ENCODE results near the gene ASPHD1.
"Not testable (repeated sequence)": the region's sequence is repeated elsewhere in the genome, so short reads cannot be mapped to it uniquely, and the experiment has no call there.

The ASPHD1 gene

GRCh38 chr16:29877266-29877961 lies 22.9 kb upstream of the ASPHD1 start:
- DNase-seq, result peak; percentile 68

- no peak for DNase-seq
Measured at GRCh38 chr16:29878172-29878571, 22.1 kb upstream of the ASPHD1 start.

DNA sequence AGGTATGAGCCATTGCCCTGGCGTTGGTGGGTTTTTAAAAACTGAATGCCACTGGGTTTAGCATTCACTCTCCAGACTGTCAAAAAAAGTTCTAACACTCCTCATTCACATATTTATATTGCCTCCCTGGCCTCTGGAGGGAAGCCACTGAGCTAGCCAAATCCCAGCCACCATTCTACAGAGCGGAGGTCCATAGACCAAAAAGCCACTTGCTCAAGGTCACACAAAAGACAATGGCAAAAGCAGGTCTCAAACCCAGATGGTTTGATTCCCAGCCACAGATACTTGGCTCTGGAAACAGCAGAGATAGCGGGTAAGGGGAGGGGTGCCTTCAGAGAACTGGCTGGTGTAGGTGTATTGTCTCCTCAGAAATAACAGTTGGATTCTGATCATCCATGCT lies 19.2 kb upstream of the ASPHD1 start:
- no peak for DNase-seq

DNA sequence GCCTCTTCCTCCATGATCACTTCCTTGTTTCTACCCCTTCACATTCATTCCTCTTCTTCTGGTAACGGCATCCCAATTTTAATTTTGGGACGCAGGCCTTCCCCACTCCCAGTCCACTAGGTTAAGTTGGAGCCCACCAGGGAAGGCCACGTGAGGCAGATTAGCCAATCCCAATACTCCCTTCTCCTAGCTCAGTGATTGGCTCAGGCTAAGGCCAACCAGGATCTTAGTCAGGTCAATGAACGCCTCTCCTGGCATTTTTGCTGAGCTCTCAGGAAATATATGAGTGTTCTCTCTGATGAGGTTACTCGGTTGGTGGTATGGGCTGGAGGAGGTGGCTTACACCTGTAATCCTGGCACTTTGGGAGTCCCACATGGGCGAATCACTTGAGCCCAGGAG lies 16.3 kb upstream of the ASPHD1 start:
- no peak for DNase-seq

DNA sequence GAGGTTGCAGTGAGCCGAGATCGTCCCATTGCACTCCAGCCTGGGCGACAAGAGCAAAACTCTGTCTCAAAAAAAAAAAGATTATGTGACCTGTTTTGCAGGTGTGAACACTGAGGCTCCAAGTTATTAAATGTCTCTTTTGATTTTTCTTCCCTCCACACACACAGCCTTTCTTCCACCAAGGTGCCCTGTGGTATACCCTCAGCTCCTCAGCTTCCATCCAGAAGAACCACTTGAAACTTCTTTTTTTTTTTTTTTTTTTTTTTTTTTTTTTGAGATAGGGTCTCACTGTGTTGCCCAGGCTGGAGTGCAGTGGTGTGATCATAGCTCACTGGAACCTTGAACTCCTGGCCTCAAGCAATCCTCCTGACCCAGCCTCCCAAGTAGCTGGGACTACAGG lies 10.9 kb upstream of the ASPHD1 start:
- not testable (repeated sequence) for DNase-seq

GRCh38 chr16:29891525-29892457 lies 8.5 kb upstream of the ASPHD1 start:
- DNase-seq, result no peak

GRCh38 chr16:29892458-29892813 lies 7.9 kb upstream of the ASPHD1 start:
- no peak for DNase-seq

- DNase-seq, result no peak
Measured at GRCh38 chr16:29893553-29893952, 6.7 kb upstream of the ASPHD1 start.

GRCh38 chr16:29894352-29894751 lies 5.9 kb upstream of the ASPHD1 start:
- no peak for DNase-seq

- DNase-seq, result no peak
Measured at GRCh38 chr16:29896841-29897240, 3.4 kb upstream of the ASPHD1 start.

DNA sequence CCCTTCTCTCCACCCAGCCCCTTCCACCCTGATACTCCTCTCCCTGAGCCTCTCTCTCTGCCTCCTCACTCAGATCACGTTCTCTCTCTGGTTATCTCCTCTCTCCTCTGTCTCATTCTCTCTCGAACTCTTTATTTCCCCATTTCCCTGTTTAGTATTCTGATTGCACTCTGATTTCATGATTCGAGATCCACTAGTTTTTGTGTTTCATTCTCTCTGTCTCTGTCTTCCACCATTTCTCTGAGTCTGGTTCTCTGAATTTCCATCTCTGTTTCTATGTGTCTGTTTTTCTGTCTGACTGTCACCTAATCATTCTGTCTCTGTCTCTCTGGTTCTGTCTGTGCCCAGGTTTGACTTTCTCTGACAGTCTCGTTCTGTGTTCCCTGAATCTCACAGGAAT lies 3.0 kb upstream of the ASPHD1 start:
- DNase-seq, result no peak

- no peak for DNase-seq
Measured at GRCh38 chr16:29898135-29898803, 2.0 kb upstream of the ASPHD1 start.

DNA sequence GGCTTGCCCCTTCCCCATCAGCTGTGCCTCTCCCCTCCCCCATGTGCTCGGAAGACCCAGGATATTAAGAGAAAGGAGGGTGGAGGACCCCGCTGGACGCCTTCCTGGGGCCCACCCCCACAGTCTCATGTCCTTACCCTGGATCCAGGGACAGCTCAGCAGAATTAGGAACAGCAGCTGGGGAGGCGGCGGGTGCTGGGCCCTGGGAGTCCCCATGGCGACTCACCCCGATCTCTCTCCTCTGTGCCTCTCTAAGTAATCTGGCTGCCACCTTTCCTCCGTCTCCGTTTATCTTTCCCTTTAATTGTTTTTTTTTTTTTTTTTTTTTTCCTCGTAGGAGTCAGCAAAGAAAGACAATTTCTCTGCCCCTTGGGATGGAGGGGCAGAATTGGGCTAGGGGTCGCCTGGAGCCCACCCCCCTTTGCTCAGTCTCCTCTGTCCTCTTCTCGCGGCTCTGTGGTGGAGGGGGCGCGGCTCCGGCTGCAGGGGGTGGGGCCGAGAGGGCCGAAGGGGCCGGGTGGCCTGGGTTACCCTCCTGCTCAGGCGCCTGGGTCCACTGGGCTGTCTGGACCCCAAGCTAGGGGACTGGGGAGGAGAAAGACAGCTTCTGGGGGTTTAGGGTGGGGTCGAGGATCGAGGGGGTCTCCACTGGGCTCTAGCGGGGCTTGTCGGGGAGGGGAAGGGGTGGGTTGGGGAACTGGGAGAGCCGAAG lies 1.3 kb upstream of the ASPHD1 start:
- DNase-seq, result no peak

GRCh38 chr16:29899516-29900101 lies 679 bp upstream of the ASPHD1 start, which contains the start of gene SEZ6L2:
TSS of gene SEZ6L2 (minus strand) at chr16:29899550. CDS start at chr16:29899019, 531 bp downstream.
- DNase-seq, result no peak

DNA sequence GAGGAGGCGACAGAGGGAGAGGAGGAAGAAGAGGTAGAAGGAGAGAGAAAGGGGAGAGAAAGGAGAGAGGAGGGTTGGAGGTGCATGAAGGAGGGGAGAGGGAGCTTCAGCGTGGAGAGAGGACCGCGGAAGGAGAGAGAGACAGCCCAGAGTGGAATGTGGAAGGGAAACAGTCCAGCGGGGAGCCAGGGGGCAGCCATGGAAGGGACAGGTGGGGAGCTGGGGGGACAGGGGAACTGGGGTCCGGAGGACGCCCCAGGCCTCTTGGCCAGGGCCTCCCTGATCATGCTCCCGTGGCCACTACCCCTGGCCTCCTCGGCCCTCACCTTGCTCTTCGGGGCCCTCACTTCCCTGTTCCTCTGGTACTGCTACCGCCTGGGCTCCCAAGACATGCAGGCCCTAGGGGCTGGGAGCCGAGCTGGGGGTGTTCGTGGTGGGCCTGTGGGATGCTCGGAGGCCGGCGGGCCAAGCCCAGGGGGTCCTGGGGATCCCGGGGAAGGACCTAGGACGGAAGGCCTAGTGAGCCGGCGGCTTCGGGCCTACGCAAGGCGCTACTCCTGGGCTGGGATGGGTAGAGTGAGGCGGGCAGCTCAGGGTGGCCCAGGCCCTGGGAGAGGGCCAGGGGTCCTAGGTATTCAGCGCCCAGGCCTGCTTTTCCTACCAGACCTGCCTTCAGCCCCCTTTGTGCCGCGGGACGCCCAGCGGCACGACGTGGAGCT lies 759 bp downstream of the ASPHD1 start:
- no peak for DNase-seq

DNA sequence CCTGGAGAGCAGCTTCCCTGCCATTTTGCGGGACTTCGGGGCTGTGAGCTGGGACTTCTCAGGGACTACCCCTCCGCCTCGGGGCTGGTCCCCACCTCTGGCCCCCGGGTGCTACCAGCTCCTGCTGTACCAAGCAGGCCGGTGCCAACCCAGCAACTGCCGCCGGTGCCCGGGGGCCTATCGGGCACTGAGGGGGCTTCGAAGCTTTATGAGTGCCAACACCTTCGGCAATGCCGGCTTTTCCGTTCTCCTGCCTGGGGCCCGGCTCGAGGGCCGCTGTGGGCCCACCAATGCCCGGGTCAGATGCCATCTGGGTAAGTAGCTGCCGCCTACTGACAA lies 1.3 kb downstream of the ASPHD1 start:
- DNase-seq, result no peak

GRCh38 chr16:29903590-29903989 lies 3.3 kb downstream of the ASPHD1 start:
- DNase-seq, result no peak

- no peak for DNase-seq
Measured at GRCh38 chr16:29904947-29905346, 4.7 kb downstream of the ASPHD1 start.

- no peak for DNase-seq
Measured at GRCh38 chr16:29905668-29906067, 5.4 kb downstream of the ASPHD1 start.

GRCh38 chr16:29906520-29907244 lies 6.4 kb downstream of the ASPHD1 start:
- no peak for DNase-seq

DNA sequence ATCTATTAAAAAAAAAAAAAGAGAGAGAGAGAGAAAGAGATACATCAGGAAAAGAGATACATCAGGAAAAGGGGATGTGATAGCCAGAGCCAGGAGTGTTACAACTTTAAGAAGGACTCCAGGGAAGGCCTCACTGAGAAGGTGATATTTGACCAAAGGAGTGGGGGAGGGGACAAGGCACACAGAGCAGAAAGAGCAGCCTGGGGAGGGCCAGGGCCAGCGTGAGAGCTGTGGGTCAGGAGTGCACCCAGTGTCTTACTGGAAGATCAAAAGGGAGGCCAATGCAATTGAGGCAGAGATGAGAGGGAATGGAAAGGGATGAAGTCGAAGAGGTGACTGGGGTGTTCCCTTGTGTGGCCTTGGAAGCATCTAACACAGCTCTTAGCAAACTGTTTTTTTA lies 7.7 kb downstream of the ASPHD1 start:
- no peak for DNase-seq

All from activated CD8-positive, alpha-beta memory T cell treated with anti-CD3 and anti-CD28 coated beads for 24 hours (primary cell).